Liver (tissue), 9 donors: ENCODE data around the gene RDH11. TPM values are rescaled to one million over a fixed set of nuclear protein-coding genes. Genes with fewer than 3 reads are reported as not detected.

Experiments
- DNase-seq: peaks from one replicate; pipeline ENCODE4 v3.0.0-alpha.2; 2017; ENCODE audit warnings: low spot score
- H3K27ac ChIP-seq, 2 donors: one replicate each; pipeline ENCODE4 v1.7.0; 2013; ENCODE audit warnings: inconsistent platforms in 2 of 2, low read length in 2 of 2, control low read depth in 1 of 2, low read depth in 1 of 2, mild to moderate bottlenecking in 1 of 2
- H3K27me3 ChIP-seq, 4 donors: one replicate each; pipeline versions ENCODE4 v1.6.1 to v1.7.0; 2013; ENCODE audit warnings: low read length in 3 of 4, inconsistent platforms in 1 of 4, mild to moderate bottlenecking in 1 of 4, moderate library complexity in 1 of 4; ENCODE audit not compliant: control insufficient read depth in 4 of 4, insufficient read depth in 4 of 4
- H3K36me3 ChIP-seq, 4 donors: one replicate each; pipeline versions ENCODE4 v1.6.1 to v1.7.0; 2013; ENCODE audit warnings: low read length in 3 of 4, mild to moderate bottlenecking in 3 of 4, low read depth in 1 of 4, moderate library complexity in 1 of 4; ENCODE audit not compliant: control insufficient read depth in 4 of 4, insufficient read depth in 3 of 4
- H3K4me1 ChIP-seq, 4 donors: one replicate each; pipeline versions ENCODE4 v1.6.1 to v1.7.0; 2013; ENCODE audit warnings: low read length in 3 of 4, mild to moderate bottlenecking in 3 of 4, moderate library complexity in 1 of 4; ENCODE audit not compliant: control insufficient read depth in 4 of 4, insufficient read depth in 4 of 4
- H3K4me3 ChIP-seq, 3 donors: one replicate each; pipeline versions ENCODE4 v1.6.1 to v1.7.0; 2013; ENCODE audit warnings: low read length in 3 of 3, control low read depth in 1 of 3, low read depth in 1 of 3, mild to moderate bottlenecking in 1 of 3
- H3K9ac ChIP-seq, 2 donors: one replicate each; pipeline ENCODE4 v1.7.0; 2013; ENCODE audit warnings: low read length in 2 of 2, mild to moderate bottlenecking in 2 of 2, moderate library complexity in 2 of 2, control low read depth in 1 of 2, low read depth in 1 of 2
- H3K9me3 ChIP-seq, 4 donors: one replicate each; pipeline versions ENCODE4 v1.6.1 to v1.7.0; 2013; ENCODE audit warnings: low read length in 3 of 4; ENCODE audit not compliant: control insufficient read depth in 4 of 4
- ATF3 ChIP-seq: IDR thresholded peaks from 2 replicates; pipeline ENCODE4 v1.6.1; 2016; ENCODE audit warnings: antibody characterized with exemption
- CTCF ChIP-seq: fragments of 150-350 bp; IDR thresholded peaks from 2 replicates; pipeline ENCODE4 v1.5.1; 2017; ENCODE audit warnings: improper control_type of control experiment, low read depth, low read length; ENCODE audit not compliant: missing input control
- EGR1 ChIP-seq, 2 donors: IDR thresholded peaks; 2 replicates each; pipeline ENCODE4 v1.6.1; 2016 to 2018; ENCODE audit warnings: antibody characterized with exemption in 2 of 2, low read depth in 2 of 2
- FOXA1 ChIP-seq: IDR thresholded peaks from 2 replicates; pipeline ENCODE4 v1.6.1; 2016; ENCODE audit warnings: antibody characterized with exemption
- FOXA2 ChIP-seq: IDR thresholded peaks from 2 replicates; pipeline ENCODE4 v1.6.1; 2016; ENCODE audit warnings: antibody characterized with exemption
- GABPA ChIP-seq, 2 donors: IDR thresholded peaks in 1 of 2; conservative IDR thresholded peaks in 1 of 2; 2 replicates each; pipeline ENCODE4 v1.6.1; 2016; ENCODE audit warnings: antibody characterized with exemption in 2 of 2, mild to moderate bottlenecking in 1 of 2, moderate library complexity in 1 of 2
- HNF4A ChIP-seq, 2 donors: conservative IDR thresholded peaks; 2 replicates each; pipeline ENCODE4 v1.6.1; 2016; ENCODE audit warnings: antibody characterized with exemption in 2 of 2, mild to moderate bottlenecking in 2 of 2
- HNF4G ChIP-seq: IDR thresholded peaks from 2 replicates; pipeline ENCODE4 v1.6.1; 2016; ENCODE audit warnings: antibody characterized with exemption
- JUND ChIP-seq, 2 donors: IDR thresholded peaks; 2 replicates each; pipeline ENCODE4 v1.6.1; 2016; ENCODE audit warnings: antibody characterized with exemption in 2 of 2
- MAX ChIP-seq: IDR thresholded peaks from 2 replicates; pipeline ENCODE4 v1.6.1; 2016; ENCODE audit warnings: antibody characterized with exemption
- NR2F2 ChIP-seq: IDR thresholded peaks from 2 replicates; pipeline ENCODE4 v1.6.1; 2016; ENCODE audit warnings: antibody characterized with exemption
- RAD21 ChIP-seq, 2 donors: IDR thresholded peaks; 2 replicates each; pipeline ENCODE4 v1.6.1; 2016; ENCODE audit warnings: antibody characterized with exemption in 2 of 2, mild to moderate bottlenecking in 2 of 2
- REST ChIP-seq: IDR thresholded peaks from 2 replicates; pipeline ENCODE4 v1.6.1; 2016; ENCODE audit warnings: antibody characterized with exemption, mild to moderate bottlenecking
- RXRA ChIP-seq, 2 donors: IDR thresholded peaks; 2 replicates each; pipeline ENCODE4 v1.6.1; 2017 to 2018; ENCODE audit warnings: antibody characterized with exemption in 2 of 2, mild to moderate bottlenecking in 1 of 2
- SP1 ChIP-seq: IDR thresholded peaks from 2 replicates; pipeline ENCODE4 v1.6.1; 2018; ENCODE audit warnings: antibody characterized with exemption, mild to moderate bottlenecking
- TAF1 ChIP-seq: conservative IDR thresholded peaks from 2 replicates; pipeline ENCODE4 v1.6.1; 2016; ENCODE audit warnings: antibody characterized with exemption, mild to moderate bottlenecking
- YY1 ChIP-seq: IDR thresholded peaks from 2 replicates; pipeline ENCODE4 v1.6.1; 2016; ENCODE audit warnings: antibody characterized with exemption, mild to moderate bottlenecking
- ZBTB33 ChIP-seq: IDR thresholded peaks from 2 replicates; pipeline ENCODE4 v1.6.1; 2016; ENCODE audit warnings: antibody characterized with exemption
- WGBS: extraction: QIAGEN DNeasy Blood & Tissue Kit; methylation state at CpG from one replicate; pipeline ENCODE4 v1.1.7; 2013; 5-methylcytosine and 5-hydroxymethylcytosine counted together
- polyA plus RNA-seq, 2 donors: library from polyadenylated mRNA; stranded (reverse) in 1 of 2; unstranded in 1 of 2; fragments of 200-250 nt in 1 of 2; fragments of >200 nt in 1 of 2; fragmentation: Nextera tagmentation in 1 of 2; extraction: Ambion mirVana in 1 of 2; gene quantifications; one replicate each; pipeline versions ENCODE4 v1.2.1 to v1.2.3, GENCODE V29; 2013 to 2015
- total RNA-seq, 2 donors: library from RNA; depleted of rRNA; stranded (reverse); fragments of >200 nt; gene quantifications; one replicate each; pipeline ENCODE4 v1.2.3, GENCODE V29; 2014
- donor health status: healthy.
- donor health status: healthy.
- donor health status: healthy.
- donor health status: healthy.
- donor health status: healthy.

RDH11 gene
- total and polyA plus RNA-seq, 4 donors = 99.7 to 174 (median 137) TPM

GRCh38 chr14:67722293-67722692 is 26.7 kb upstream of the RDH11 start:
- H3K36me3 ChIP-seq = no peaks in the 10 kb centered on the region
- TF ChIP-seq FOXA1 (no peak), REST (no peak), ATF3 (no peak), HNF4G (no peak)
- H3K9me3 ChIP-seq = no peaks in the 10 kb centered on the region
- peaks cover 0 to 8% (median 4%) of the 10 kb centered on the region in 4 donors for H3K4me1 ChIP-seq
- no peak for DNase-seq
- WGBS = 18% methylated on average over 3 of the region's 3 CpGs
- H3K27me3 ChIP-seq = no peaks in the 10 kb centered on the region
- no peak overlapping the region for H3K9ac ChIP-seq
- H3K4me3 ChIP-seq = no peak overlapping the region
- no peak overlapping the region for H3K27ac ChIP-seq

GRCh38 chr14:67721875-67722274 is 26.3 kb upstream of the RDH11 start:
- H3K36me3 ChIP-seq = no peaks in the 10 kb centered on the region
- no peak overlapping the region for H3K27ac ChIP-seq
- H3K9me3 ChIP-seq = no peaks in the 10 kb centered on the region
- no peak for DNase-seq
- H3K4me1 ChIP-seq = peaks cover 0 to 8% (median 4%) of the 10 kb centered on the region in 4 donors
- no peak overlapping the region for H3K4me3 ChIP-seq
- WGBS = 80% methylated on average over 5 of the region's 5 CpGs
- H3K27me3 ChIP-seq = no peaks in the 10 kb centered on the region
- TF ChIP-seq RAD21 (IDR thresholded peaks at IDR 0.05) (no peak), TAF1 (no peak), REST (no peak), EGR1 (IDR thresholded peaks at IDR 0.05; ENCODE audit: low read depth in 2 of 2) (no peak), NR2F2 (no peak), HNF4G (no peak), FOXA2 (no peak), CTCF (no peak), HNF4A (conservative IDR thresholded peaks at IDR 0.05) (no peak), RXRA (IDR thresholded peaks at IDR 0.05) (no peak), SP1 (no peak), YY1 (no peak), MAX (no peak), ATF3 (no peak), ZBTB33 (no peak), JUND (IDR thresholded peaks at IDR 0.05) (no peak), FOXA1 (no peak), GABPA (IDR thresholded peaks at IDR 0.05 in 1 of 2, conservative IDR thresholded peaks at IDR 0.05 in 1 of 2) (no peak)
- H3K9ac ChIP-seq = no peak overlapping the region
